GM21528 (cell line): ENCODE results near the gene CCDC33.

ENCODE experiments used
- ATAC-seq: cut with Tn5 transposase; IDR thresholded peaks from one replicate; pipeline ENCODE4 v1.9.1; 2021; ENCODE audit warnings: mild to moderate bottlenecking, moderate library complexity; ENCODE audit not compliant: unreplicated experiment, low FRiP score

CCDC33 gene

DNA sequence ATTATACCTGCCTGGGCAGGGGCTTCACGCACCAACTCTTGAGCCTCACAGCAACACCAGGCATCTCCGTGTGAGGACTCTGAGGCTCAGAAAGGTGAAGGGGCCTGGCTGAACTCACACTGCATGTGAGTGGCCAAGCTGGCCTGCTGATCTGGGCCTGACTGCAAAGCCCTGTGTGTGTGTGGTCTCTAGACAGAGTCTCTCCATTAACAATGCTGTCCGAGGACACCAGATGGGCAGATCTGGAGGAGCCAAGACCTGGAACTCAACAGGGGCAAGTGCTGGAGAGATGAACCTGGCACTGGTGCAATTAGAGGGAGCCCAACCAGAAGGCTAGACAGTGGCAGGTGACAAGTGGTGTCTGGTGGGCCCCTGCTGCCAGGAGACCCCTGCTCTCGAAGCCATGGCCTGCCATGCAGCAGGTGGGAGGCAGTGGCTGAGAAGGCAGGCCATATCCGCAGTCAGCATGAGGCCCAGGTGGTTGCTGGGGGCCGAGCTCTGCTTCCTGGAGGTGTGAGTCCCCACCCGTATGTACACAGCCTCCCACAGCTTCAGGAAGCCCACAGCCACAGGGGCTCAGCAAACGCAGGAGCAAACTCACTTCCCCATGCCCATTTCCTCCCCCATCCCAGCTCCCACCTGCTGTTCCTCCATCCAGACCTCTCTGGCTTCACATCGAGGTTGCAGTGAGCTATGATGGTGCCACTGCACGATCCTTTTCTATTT is 92.4 kb downstream of the CCDC33 start:
- no peak for ATAC-seq

- ATAC-seq: no peak
These were observed 94.8 kb downstream of the CCDC33 start for GRCh38 chr15:74330861-74331408.

DNA sequence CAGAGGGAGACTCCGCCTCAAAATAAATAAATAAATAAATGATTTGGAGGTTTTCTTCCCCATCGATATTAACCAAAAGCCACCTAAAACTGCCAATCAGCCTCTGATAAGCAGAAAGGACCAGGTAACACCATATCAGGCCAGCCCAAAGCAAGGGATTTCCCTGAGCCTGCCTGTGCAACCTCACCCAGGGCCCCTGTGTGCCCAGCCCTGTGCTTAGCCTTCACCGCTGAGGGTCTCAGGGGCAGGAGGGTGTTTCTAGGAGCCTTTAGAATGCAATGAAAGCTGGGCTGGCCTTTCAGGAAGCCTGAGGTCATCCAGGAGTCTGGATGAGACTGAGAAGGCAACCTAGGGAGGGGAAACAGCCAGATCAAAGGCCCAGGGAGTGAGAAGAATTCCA is 95.9 kb downstream of the CCDC33 start:
- ATAC-seq: no peak

- ATAC-seq: no peak
These were observed 96.5 kb downstream of the CCDC33 start for GRCh38 chr15:74332611-74333010.

DNA sequence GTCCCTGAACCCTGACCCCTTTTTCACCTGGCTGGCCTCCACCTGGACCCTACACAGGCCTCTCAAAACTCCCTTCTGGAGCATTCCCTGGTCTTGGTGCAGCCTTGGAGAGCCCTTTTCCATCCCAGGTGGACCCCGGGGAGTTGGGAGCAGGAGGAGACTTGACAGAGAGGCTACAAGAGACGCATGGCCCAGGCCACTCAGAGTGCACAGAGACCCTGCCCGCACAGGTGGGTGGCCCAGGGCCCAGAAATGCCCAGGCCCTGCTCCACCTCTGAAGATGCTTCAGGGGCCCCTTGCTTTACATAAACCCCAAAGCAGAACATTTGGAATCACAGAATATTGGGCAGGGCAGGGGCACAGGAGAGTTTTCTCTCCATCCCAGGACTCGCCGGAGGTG is 97.0 kb downstream of the CCDC33 start:
- ATAC-seq: no peak

DNA sequence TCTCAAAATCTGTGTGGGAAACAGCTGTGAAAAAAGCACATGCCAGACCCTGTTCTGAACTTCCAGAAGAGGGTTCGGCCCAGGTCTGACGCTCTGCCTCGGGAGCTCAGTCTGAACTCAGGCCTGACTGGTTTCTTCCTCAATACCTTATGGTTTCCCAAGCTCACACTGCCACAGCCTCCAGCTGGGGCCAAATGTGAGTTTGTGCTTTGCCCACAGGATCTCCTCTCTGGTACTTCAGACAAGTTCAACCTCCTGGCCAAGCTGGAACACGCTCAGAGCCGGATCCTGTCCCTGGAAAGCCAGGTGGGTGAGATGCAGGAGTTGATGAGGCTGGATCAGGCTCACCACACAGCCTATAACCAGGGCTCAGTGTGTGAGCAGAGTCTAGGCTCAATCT is 97.5 kb downstream of the CCDC33 start:
- ATAC-seq: no peak

DNA sequence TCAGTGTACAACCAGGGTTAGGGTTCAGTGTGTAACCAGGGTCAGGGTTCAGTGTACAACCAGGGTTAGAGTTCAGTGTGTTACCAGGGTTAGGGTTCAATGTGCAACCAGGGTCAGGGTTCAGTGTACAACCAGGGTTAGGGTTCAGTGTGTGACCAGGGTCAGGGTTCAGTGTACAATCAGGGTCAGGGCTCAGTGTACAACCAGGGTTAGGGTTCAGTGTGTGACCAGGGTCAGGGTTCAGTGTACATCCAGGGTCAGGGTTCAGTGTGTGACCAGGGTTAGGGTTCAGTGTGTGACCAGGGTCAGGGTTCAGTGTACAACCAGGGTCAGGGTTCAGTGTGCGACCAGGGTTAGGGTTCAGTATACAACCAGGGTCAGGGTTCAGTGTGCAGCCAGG is 98.0 kb downstream of the CCDC33 start:
- no peak for ATAC-seq

GRCh38 chr15:74335396-74335795 is 99.3 kb downstream of the CCDC33 start:
- ATAC-seq: no peak

GRCh38 chr15:74336061-74337005 is 100.2 kb downstream of the CCDC33 start:
- no peak for ATAC-seq

- no peak for ATAC-seq
These were observed 101.0 kb downstream of the CCDC33 start for GRCh38 chr15:74337146-74337545.

- ATAC-seq: no peak
These were observed 101.6 kb downstream of the CCDC33 start for GRCh38 chr15:74337607-74338211.

DNA sequence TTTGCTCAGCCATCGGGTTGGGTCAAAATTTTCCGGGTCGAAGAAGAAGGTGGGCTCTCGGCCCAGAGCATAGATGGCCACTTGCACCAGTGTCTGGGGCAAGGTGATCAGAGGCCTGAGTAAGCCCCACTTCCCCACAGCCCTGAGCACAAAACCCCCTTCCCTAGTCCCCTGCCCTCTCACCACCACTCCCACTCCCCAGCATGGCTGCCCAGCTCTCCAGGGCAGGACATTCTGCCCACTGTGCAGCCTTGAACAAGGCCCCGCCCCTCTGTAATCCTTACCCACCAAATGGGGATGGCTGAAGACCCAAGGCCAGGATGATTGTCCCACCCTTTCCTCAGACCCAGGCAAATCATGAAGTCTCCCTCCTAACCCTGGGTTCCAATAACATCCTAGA is 102.5 kb downstream of the CCDC33 start:
- ATAC-seq: no peak

- no peak for ATAC-seq
These were observed 103.2 kb downstream of the CCDC33 start for GRCh38 chr15:74339371-74339770.

DNA sequence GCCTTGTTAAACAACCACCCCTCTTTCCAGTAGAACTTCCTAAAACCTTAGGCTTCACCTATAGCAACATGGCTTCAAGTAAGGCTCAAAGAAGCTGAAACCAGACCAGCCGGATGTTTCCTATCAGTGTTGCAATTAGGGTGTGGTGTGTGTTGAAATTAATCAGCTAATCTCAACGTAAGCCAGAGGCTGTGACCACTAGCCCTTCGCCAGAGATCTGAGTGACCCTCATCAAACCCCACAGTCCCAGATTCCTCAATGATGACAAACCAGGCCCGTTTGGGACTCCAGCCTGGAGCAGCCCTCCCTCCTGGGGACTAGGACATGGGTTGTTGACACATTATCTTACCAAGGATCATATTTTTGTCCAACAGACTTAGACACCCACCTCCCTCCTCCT is 104.0 kb downstream of the CCDC33 start:
- no peak for ATAC-seq

DNA sequence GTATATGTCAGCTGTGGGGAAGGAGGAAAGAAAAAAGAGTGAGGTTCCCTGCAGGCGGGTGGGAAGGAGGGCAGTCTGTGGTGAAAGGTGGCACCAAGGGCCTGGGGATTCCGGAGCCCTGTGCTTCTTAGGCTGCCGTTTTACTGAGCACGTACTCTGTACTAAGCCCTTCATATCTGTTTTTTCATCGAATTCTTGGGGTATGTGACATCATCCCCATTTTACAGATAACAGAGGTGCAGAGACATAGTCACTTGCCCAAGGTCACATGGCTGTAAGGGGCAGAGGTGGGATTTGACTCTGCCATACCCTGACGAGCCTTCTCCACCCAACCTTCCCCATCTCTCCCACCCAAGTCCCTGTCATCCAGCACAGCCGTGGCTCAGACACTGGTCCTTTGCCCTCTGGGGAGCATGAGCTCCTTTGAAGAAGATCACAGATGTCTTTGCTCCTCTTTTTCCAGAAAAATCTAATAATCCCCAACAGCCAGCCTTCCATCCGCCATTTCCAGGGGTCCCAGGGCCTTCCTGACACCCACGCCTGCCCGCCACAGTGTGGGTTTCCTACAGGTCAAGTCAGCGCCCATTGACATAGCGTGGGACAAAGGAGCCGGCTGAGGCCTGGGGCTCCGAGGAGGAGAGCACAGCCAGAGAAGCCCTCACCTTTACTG is 107.1 kb downstream of the CCDC33 start:
- ATAC-seq: no peak

DNA sequence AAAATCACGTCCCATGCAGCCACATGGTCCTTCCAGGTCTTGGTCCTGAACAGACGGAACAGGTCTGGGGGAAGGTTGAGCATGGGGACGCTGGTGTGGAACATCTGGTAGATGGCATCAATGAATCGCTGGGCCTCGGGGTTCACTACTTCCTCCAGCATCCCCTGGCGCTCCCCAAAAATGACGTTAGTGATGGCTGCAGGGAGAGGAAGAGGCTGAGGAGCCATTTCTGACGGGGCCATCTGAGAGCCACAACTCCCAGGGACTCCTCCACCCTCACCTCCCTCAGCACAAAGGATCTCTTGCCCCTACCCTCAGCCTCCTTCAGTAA is 107.6 kb downstream of the CCDC33 start:
- no peak for ATAC-seq

GRCh38 chr15:74345051-74345450 is 108.9 kb downstream of the CCDC33 start:
- no peak for ATAC-seq

DNA sequence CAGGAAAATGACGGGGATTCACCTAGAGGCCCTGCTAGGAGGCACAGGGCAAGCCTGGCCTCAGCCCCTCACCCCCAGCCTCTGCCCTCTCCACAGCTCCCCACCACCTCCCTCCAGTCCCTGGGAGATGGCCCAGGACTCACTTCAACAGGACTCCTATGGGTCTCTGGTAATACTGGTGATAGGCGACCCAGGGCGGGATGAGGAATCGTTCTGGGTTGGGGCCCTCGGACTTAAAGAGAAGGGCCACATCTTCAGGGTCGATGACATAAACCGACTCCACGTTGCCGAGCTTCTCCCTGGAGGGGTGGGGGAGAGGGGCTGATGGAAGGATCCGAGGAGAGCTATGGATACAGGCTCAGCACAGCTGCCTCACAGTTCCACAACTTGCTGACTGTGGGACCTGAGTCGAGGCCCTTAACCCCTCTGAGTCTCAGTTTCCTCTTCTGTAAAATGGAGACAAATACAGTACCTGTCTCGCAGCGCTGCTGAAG is 111.7 kb downstream of the CCDC33 start:
- ATAC-seq: no peak

- ATAC-seq: no peak
These were observed 113.2 kb downstream of the CCDC33 start for GRCh38 chr15:74349241-74349778.
